Prostate gland (tissue), 2 donors: ENCODE data around the gene TGM6.

Experiments
- POLR2A ChIP-seq: fragments of 450-650 bp; IDR thresholded peaks from one replicate; pipeline ENCODE4 v1.6.1; 2016; ENCODE audit warnings: antibody characterized with exemption, mild to moderate bottlenecking
- POLR2AphosphoS5 ChIP-seq: sonication (generic); formaldehyde crosslinking; IDR thresholded peaks from one replicate; pipeline ENCODE4 v1.6.1; 2017; ENCODE audit warnings: antibody characterized with exemption
- TF ChIP-seq, protein P1 (sequence below), 4 experiments: fragments of 200-600 bp in 2 of 4; fragments of 450-650 bp in 2 of 4; sonication (generic) in 2 of 4; IDR thresholded peaks; 1 replicate in 3 of 4; 2 replicates in 1 of 4; pipeline ENCODE4 v1.5.1; 2016 to 2019; ENCODE audit warnings: antibody characterized with exemption in 4 of 4, mild to moderate bottlenecking in 2 of 4, moderate library complexity in 2 of 4

DNA sequence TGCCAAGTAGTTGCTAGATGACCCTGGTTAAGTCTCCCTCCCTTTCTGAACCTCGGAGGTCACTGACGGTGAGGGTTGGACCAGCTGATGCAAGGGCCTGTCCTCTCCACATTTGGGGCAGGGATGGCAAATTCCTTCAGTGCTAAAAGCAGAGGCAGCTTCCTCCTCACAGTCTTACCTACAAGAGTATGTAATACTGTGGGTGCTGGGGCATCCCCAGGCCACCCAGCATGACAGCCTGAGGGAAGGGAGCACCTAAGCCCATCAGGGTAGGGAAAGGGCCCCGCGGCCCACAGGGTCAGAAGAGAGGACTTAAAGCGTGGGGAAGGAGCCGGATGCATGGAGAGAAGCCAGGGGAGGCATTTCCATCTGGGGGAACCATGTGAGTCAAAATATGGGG, 46.9 kb upstream of the TGM6 start:
- TF ChIP-seq POLR2AphosphoS5: no peak
- no peak for TF ChIP-seq POLR2A
- TF ChIP-seq, protein P1, sequence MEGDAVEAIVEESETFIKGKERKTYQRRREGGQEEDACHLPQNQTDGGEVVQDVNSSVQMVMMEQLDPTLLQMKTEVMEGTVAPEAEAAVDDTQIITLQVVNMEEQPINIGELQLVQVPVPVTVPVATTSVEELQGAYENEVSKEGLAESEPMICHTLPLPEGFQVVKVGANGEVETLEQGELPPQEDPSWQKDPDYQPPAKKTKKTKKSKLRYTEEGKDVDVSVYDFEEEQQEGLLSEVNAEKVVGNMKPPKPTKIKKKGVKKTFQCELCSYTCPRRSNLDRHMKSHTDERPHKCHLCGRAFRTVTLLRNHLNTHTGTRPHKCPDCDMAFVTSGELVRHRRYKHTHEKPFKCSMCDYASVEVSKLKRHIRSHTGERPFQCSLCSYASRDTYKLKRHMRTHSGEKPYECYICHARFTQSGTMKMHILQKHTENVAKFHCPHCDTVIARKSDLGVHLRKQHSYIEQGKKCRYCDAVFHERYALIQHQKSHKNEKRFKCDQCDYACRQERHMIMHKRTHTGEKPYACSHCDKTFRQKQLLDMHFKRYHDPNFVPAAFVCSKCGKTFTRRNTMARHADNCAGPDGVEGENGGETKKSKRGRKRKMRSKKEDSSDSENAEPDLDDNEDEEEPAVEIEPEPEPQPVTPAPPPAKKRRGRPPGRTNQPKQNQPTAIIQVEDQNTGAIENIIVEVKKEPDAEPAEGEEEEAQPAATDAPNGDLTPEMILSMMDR (IDR thresholded peaks at IDR 0.05): no peak
